Heart left ventricle (tissue), 16 donors: ENCODE data around the gene GTF2A1. TPM values are rescaled to one million over a fixed set of nuclear protein-coding genes. Genes with fewer than 3 reads are reported as not detected.
"Not testable (repeated sequence)": the region's sequence is repeated elsewhere in the genome, so short reads cannot be mapped to it uniquely, and the experiment has no call there.

Experiments
- ATAC-seq, 4 donors: fragments of 200-7000 bp; cut with Tn5 transposase; one replicate each; pipeline ENCODE4 v1.9.1; 2020 to 2022; ENCODE audit warnings: moderate library complexity in 4 of 4, mild to moderate bottlenecking in 3 of 4, moderate number of reproducible peaks in 1 of 4
- DNase-seq, 5 donors: peaks; one replicate each; pipeline ENCODE4 v3.0.0-alpha.2; 2020
- H3K27ac ChIP-seq, 12 donors: fragments of 200-600 bp; sonication (generic) in 4 of 12; one replicate each; pipeline versions ENCODE4 v1.5.0 to v1.8.0; 2016 to 2022; ENCODE audit warnings: mild to moderate bottlenecking in 2 of 12
- H3K27me3 ChIP-seq, 9 donors: fragments of 200-600 bp; sonication (generic) in 2 of 9; one replicate each; pipeline versions ENCODE4 v1.5.1 to v1.8.0; 2016 to 2022; ENCODE audit warnings: mild to moderate bottlenecking in 3 of 9
- H3K36me3 ChIP-seq, 9 donors: fragments of 200-600 bp; sonication (generic) in 2 of 9; one replicate each; pipeline versions ENCODE4 v1.5.0 to v1.8.0; 2018 to 2022; ENCODE audit warnings: mild to moderate bottlenecking in 2 of 9
- H3K4me1 ChIP-seq, 12 donors: fragments of 200-600 bp; sonication (generic) in 4 of 12; one replicate each; pipeline versions ENCODE4 v1.5.0 to v1.8.0; 2016 to 2022; ENCODE audit warnings: mild to moderate bottlenecking in 3 of 12
- H3K4me3 ChIP-seq, 12 donors: fragments of 200-600 bp; sonication (generic) in 4 of 12; one replicate each; pipeline versions ENCODE4 v1.5.0 to v1.8.0; 2017 to 2022; ENCODE audit warnings: mild to moderate bottlenecking in 9 of 12, moderate library complexity in 4 of 12
- H3K9me3 ChIP-seq, 12 donors: fragments of 200-600 bp; sonication (generic) in 4 of 12; one replicate each; pipeline versions ENCODE4 v1.5.0 to v1.8.0; 2016 to 2022; ENCODE audit warnings: mild to moderate bottlenecking in 1 of 12
- CTCF ChIP-seq, 12 donors: fragments of 200-600 bp; sonication (generic) in 4 of 12; IDR thresholded peaks; one replicate each; pipeline versions ENCODE4 v1.5.0 to v1.8.0; 2018 to 2022; ENCODE audit warnings: antibody characterized with exemption in 12 of 12, mild to moderate bottlenecking in 5 of 12
- POLR2A ChIP-seq, 2 donors: fragments of 450-650 bp; IDR thresholded peaks; one replicate each; pipeline ENCODE4 v1.6.1; 2017; ENCODE audit warnings: antibody characterized with exemption in 2 of 2, mild to moderate bottlenecking in 2 of 2, moderate library complexity in 2 of 2
- WGBS, 4 donors: extraction: QIAGEN DNeasy Blood & Tissue Kit in 2 of 4; methylation state at CpG; one replicate each; pipeline versions ENCODE4 v1.1.5 to v1.1.7; 2013 to 2018; 5-methylcytosine and 5-hydroxymethylcytosine counted together
- intact Hi-C, 10 donors: fragments of 100-400 bp; cut with DNase I; formaldehyde crosslinking; loops; one replicate each; pipeline versions ENCODE4 v1.11.1 to v1.14.2; 2022
- polyA plus RNA-seq, 2 donors: library from polyadenylated mRNA; stranded (reverse); fragments of 200-250 nt; gene quantifications; one replicate each; pipeline ENCODE4 v1.2.3, GENCODE V29; 2013
- total RNA-seq, 9 donors: library from RNA; depleted of rRNA in 2 of 9; stranded (reverse); fragments of >200 nt in 2 of 9; fragmentation: NEBNext Ultra II Directional in 3 of 9; extraction: Animal tissue kit (Norgen Biotek cat#: 25700) in 3 of 9; gene quantifications; one replicate each; pipeline versions ENCODE4 v1.1.0 to v1.2.4, GENCODE V29; 2016 to 2023
- donor health status: ischemic (EF 13 %, LVEDD 7.1; RV severe dilation, severe dysfunction).
- donor health status: healthy with polysubstance abuse.
- donor health status: DM: no; HTN: yes; CAD: no.
- donor health status: DM: no; HTN: no; CAD: no.
- donor health status: ischemic (EF 25% LVEDD 6.9; RV normal size, moderate dysfunction).
- donor health status: ischemic (EF 25% LVEDD 5.7; RV mildly dilated, moderate dysfunction).
- donor health status: healthy.
- donor health status: DM: yes; HTN: yes; CAD: no.
- donor health status: ischemic (EF 35%, LVEDD 5.7; RV mildly dilated, moderate dysfunction).
- donor health status: nonischemic (EF 11% LVEDD 7.7; RV severe dilation, severe dysfunction).
- donor health status: DM: yes; HTN: yes; CAD: no.
- donor health status: PGD.
- donor health status: ischemic (EF 29% LVEDD 5.4; RV normal size, mild dysfunction).
- donor health status: nonischemic (EF 23%, LVEDD 6.1; RV moderate dilation, normal function).

Gene GTF2A1
- total and polyA plus RNA-seq, 11 donors: 3.4 to 31.3 (median 19.7) TPM

GRCh38 chr14:81243499-81243898 is 22.7 kb upstream of the GTF2A1 start:
- TF ChIP-seq CTCF (IDR thresholded peaks at IDR 0.05) (no peak), POLR2A (IDR thresholded peaks at IDR 0.05) (no peak)
- 71 to 86% (median 76%) methylated on average over 2 of the region's 2 CpGs for WGBS, 4 donors
- Histone ChIP-seq H3K27me3 (no peaks in the 10 kb centered on the region), H3K36me3 (no peaks in the 10 kb centered on the region), H3K9me3 (peaks cover 0 to 25% (median 2%) of the 10 kb centered on the region in 12 donors), H3K27ac (no peak overlapping the region), H3K4me3 (no peak overlapping the region), H3K4me1 (no peaks in the 10 kb centered on the region)
- no peak for DNase-seq
- no peak for ATAC-seq
- intact Hi-C loops: no loop called here

- ATAC-seq, H3K9me3 ChIP-seq, H3K4me3 ChIP-seq, H3K27me3 ChIP-seq, H3K36me3 ChIP-seq, H3K4me1 ChIP-seq, DNase-seq, H3K27ac ChIP-seq: not testable (repeated sequence)
- 56 to 71% (median 64%) methylated on average over 2 of the region's 2 CpGs for WGBS, 4 donors
- intact Hi-C loops: loop anchor here in 1 of 10 donors (1.0 kb wide), 1 partner anchor 16 kb away; no protein-coding TSS in a partner anchor
These were observed 16.1 kb upstream of the GTF2A1 start for GRCh38 chr14:81236849-81237248.

- Histone ChIP-seq H3K4me1 (no peaks in the 10 kb centered on the region), H3K36me3 (no peaks in the 10 kb centered on the region), H3K27ac (no peak overlapping the region), H3K4me3 (no peak overlapping the region), H3K27me3 (no peaks in the 10 kb centered on the region), H3K9me3 (peaks cover 0 to 2% (median 0%) of the 10 kb centered on the region in 12 donors)
- ATAC-seq: no peak
- intact Hi-C loops: no loop called here
- DNase-seq: no peak
- WGBS, 4 donors: 93 to 98% (median 96%) methylated on average over 7 to 20 of the region's 20 CpGs
- TF ChIP-seq CTCF (IDR thresholded peaks at IDR 0.05) (no peak), POLR2A (IDR thresholded peaks at IDR 0.05) (no peak)
These were observed 15.4 kb upstream of the GTF2A1 start for GRCh38 chr14:81236138-81236537.

- no peaks in the 10 kb centered on the region for H3K4me1 ChIP-seq
- intact Hi-C loops: no loop called here
- H3K27me3 ChIP-seq: no peaks in the 10 kb centered on the region
- no peaks in the 10 kb centered on the region for H3K9me3 ChIP-seq
- ATAC-seq (no peak), DNase-seq (no peak)
- H3K4me3 ChIP-seq: no peak overlapping the region
- no peaks in the 10 kb centered on the region for H3K36me3 ChIP-seq
- H3K27ac ChIP-seq: no peak overlapping the region
- TF ChIP-seq POLR2A (IDR thresholded peaks at IDR 0.05): no peak
- no peak for TF ChIP-seq CTCF (IDR thresholded peaks at IDR 0.05)
- 54 to 73% (median 61%) methylated on average over 2 of the region's 2 CpGs for whole genome bisulfite sequencing, 4 donors
These were observed 14.3 kb upstream of the GTF2A1 start for GRCh38 chr14:81235096-81235495.

- intact Hi-C loops: no loop called here
- TF ChIP-seq CTCF (IDR thresholded peaks at IDR 0.05) (no peak), POLR2A (IDR thresholded peaks at IDR 0.05) (no peak)
- Histone ChIP-seq H3K4me1 (no peaks in the 10 kb centered on the region), H3K27me3 (no peaks in the 10 kb centered on the region), H3K4me3 (no peak overlapping the region), H3K9me3 (no peaks in the 10 kb centered on the region), H3K36me3 (no peaks in the 10 kb centered on the region), H3K27ac (no peak overlapping the region)
- DNase-seq (no peak), ATAC-seq (no peak)
These were observed 13.5 kb upstream of the GTF2A1 start for GRCh38 chr14:81234278-81234677.
